ENCODE results near the gene PCDHGB6.
"Not testable (repeated sequence)": the region's sequence is repeated elsewhere in the genome, so short reads cannot be mapped to it uniquely, and the experiment has no call there.

The PCDHGB6 gene

GRCh38 chr5:141393267-141393666 lies 14.6 kb upstream of the PCDHGB6 start:
- Histone ChIP-seq H3K36me3 (ENCODE audit: low read length) (no peaks in the 10 kb centered on the region), H3K4me2 (ENCODE audit: low read depth, low read length, poor library complexity, severe bottlenecking) (no peak overlapping the region), H3K9me3 (ENCODE audit: insufficient read depth, low read length) (no peaks in the 10 kb centered on the region; the same call in 1 of the 2 replicates), H3K27me3 (ENCODE audit: low read length) (no peaks in the 10 kb centered on the region), H2AFZ (ENCODE audit: low read depth, low read length, severe bottlenecking) (no peak overlapping the region), H4K20me1 (ENCODE audit: low read depth, low read length) (no peaks in the 10 kb centered on the region), H3F3A (ENCODE audit: insufficient read depth) (no peaks in the 10 kb centered on the region; the same call in none of the 2 replicates), H3K4me3 (ENCODE audit: insufficient read depth, low read length, poor library complexity, severe bottlenecking) (no peak overlapping the region), H3K27ac (ENCODE audit: low read depth, low read length) (no peak overlapping the region), H3K9me2 (replicated peaks; ENCODE audit: insufficient read depth, low read length) (no peaks in the 10 kb centered on the region), H3K79me2 (ENCODE audit: insufficient read depth, low read length) (no peaks in the 10 kb centered on the region), H3K9ac (ENCODE audit: low read length) (no peak overlapping the region)
- TF ChIP-seq EZH2phosphoT487 (conservative IDR thresholded peaks at IDR 0.05; ENCODE audit: low read length) = no peak
- no peak for TF ChIP-seq CTCF (IDR thresholded peaks at IDR 0.05; ENCODE audit: insufficient read depth, low read length, poor library complexity, severe bottlenecking)

- not testable (repeated sequence) for H3K9ac ChIP-seq (ENCODE audit: low read length); H3K27ac ChIP-seq (ENCODE audit: low read depth, low read length); H3K4me3 ChIP-seq (ENCODE audit: insufficient read depth, low read length, poor library complexity, severe bottlenecking); H3K36me3 ChIP-seq (ENCODE audit: low read length); H4K20me1 ChIP-seq (ENCODE audit: low read depth, low read length); H3K79me2 ChIP-seq (ENCODE audit: insufficient read depth, low read length); H2AFZ ChIP-seq (ENCODE audit: low read depth, low read length, severe bottlenecking); H3F3A ChIP-seq (ENCODE audit: insufficient read depth); H3K9me2 ChIP-seq (replicated peaks; ENCODE audit: insufficient read depth, low read length); H3K27me3 ChIP-seq (ENCODE audit: low read length); H3K4me2 ChIP-seq (ENCODE audit: low read depth, low read length, poor library complexity, severe bottlenecking)
- peaks cover 12% of the 10 kb centered on the region; the same call in 1 of the 2 replicates for H3K9me3 ChIP-seq (ENCODE audit: insufficient read depth, low read length)
Observed at GRCh38 chr5:141394401-141395187, 13.2 kb upstream of the PCDHGB6 start.

- Histone ChIP-seq H3K9me3 (ENCODE audit: insufficient read depth, low read length) (peaks cover 21% of the 10 kb centered on the region; the same call in 1 of the 2 replicates), H3K4me2 (ENCODE audit: low read depth, low read length, poor library complexity, severe bottlenecking) (peak within 1 kb of the TSS; percentile 26), H3K36me3 (ENCODE audit: low read length) (peaks cover 10% of the 10 kb centered on the region; the same call in 1 of the 2 replicates), H3K4me3 (ENCODE audit: insufficient read depth, low read length, poor library complexity, severe bottlenecking) (peak within 1 kb of the TSS; percentile 35)
- not testable (repeated sequence) for H3K27ac ChIP-seq (ENCODE audit: low read depth, low read length); H3K9me2 ChIP-seq (replicated peaks; ENCODE audit: insufficient read depth, low read length); H3K9ac ChIP-seq (ENCODE audit: low read length); H3K79me2 ChIP-seq (ENCODE audit: insufficient read depth, low read length); H3F3A ChIP-seq (ENCODE audit: insufficient read depth); H2AFZ ChIP-seq (ENCODE audit: low read depth, low read length, severe bottlenecking); H3K27me3 ChIP-seq (ENCODE audit: low read length); H4K20me1 ChIP-seq (ENCODE audit: low read depth, low read length)
- TF ChIP-seq CTCF (IDR thresholded peaks at IDR 0.05; ENCODE audit: insufficient read depth, low read length, poor library complexity, severe bottlenecking) = peak; percentile 13
Observed at GRCh38 chr5:141397756-141398551, 9.9 kb upstream of the PCDHGB6 start, which contains the start of gene PCDHGB5. TSS of gene PCDHGB5 (plus strand) at chr5:141397947. CDS start at chr5:141398128, 181 bp downstream.

All from SU-DHL-6 (cell line).